Inflammatory macrophage (primary cell): Measurements from ENCODE around the gene NEK7.

Experiments used
- DNase-seq, 2 donors: peaks; one replicate each; pipeline ENCODE4 v3.0.0-alpha.2; 2020 to 2022

The NEK7 gene

DNA sequence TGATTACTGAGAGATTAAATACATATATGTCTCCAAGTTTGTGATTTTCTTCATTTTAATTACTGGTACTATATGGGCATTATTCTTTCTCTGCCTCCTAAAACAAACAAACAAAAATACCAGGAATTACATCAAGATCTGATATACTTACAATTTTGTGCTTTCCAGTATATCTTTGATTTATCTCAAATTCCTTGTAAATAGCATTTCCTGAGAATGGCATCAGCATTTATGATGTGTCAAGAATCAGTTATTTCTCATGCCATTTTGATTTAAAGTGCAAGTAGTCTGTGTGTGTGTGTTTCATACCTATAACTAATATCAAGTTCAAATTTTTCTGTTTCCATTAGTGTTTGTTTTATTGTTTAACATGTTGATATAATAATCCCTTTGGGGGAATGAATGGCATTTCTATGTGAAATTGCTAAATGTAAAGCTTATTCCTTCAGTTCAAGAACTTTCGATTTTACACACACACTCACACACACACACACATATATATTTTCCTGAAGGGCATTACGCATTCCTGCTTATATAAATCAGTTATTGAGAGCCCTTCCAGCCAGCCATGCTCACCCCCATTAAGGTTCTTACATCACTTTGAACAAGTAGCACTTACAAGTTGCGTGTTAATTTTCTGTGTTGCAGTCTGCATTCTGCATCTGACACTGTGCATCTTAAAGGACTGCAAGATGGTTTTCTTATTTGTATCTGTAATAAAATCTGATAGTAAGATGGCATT lies 102.7 kb downstream of the NEK7 start:
- no peak for DNase-seq

DNA sequence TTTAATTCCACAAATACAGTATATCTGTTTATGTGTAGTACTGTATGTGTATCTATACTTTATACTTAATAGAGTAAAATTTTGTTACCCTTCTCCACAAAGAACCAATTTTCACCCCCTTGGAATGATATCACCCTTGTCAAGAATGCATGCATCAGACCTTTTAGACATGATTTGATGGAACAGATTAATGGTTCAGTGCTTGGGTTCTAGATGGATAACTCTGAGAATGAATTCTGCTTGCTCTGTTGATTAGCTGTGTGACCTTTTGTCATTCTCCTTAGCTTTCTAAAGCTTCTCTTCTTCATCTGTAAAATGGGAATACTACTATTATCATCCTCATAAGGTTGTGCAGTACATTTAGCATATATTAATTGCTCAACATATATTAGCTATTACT lies 105.1 kb downstream of the NEK7 start:
- no peak for DNase-seq

GRCh38 chr1:198263186-198263585 lies 106.4 kb downstream of the NEK7 start:
- no peak for DNase-seq

- DNase-seq: no peak
Measured at GRCh38 chr1:198264282-198264681, 107.5 kb downstream of the NEK7 start.

GRCh38 chr1:198265073-198265661 lies 108.4 kb downstream of the NEK7 start:
- peak in 1 of 2 donors; percentile 5 for DNase-seq

DNA sequence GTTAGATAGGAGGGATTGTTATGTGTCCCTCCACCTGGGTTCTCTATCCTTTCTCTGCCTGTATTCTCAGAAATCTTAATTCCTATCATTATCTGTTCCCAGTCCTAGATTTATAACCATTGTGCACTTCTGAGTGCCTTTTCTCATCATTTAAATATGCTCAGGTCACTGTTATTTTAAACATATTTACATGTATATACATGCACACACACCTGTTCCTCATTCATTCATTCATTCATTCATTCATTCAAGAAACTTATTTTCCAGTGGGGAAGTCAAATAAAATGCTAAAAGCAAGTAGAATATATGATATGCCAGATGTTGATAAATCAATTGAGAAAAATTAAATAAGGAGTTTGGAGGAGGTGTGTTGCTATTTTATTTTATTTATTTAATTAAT lies 110.3 kb downstream of the NEK7 start:
- no peak for DNase-seq

GRCh38 chr1:198267921-198268320 lies 111.1 kb downstream of the NEK7 start:
- no peak for DNase-seq

DNA sequence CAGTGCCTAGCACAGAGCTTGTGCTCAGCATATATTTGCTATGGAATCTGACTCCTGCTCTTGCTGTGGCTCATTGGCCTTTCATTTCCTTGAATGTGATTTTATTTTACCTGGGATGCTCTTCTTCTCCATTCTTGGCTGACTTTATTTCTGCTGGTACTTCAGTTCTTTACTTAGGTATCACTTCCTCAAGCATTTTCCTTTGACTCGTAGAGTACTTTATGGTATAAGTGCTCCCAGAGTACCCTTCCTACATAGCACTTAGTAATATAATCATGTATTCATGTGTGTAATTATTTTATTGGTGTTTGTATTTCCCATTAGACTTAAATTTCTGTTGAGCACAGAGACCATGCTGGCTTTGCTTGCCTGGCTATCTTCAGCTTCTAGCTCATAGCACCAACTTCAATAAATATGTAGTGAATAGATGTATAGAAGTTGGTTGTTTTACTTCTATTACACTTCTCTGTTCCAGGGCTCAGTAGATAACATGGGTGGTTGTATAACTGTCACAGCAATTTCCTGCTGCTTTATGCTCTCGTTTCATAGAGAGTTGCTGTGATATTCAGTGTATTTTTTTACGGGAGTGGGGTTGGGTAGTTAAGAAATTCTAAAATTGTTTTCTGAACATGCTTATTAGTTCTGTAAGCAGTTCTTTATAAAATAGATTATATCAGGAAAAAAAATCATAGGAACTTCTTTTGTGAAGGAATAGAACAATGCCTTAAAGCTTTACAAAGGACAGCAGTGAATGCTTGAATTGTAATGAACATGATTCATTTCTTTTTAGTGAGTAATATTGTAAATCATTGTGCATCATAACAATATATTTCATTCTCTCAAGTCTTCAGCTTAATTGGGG lies 112.2 kb downstream of the NEK7 start:
- no peak for DNase-seq

DNA sequence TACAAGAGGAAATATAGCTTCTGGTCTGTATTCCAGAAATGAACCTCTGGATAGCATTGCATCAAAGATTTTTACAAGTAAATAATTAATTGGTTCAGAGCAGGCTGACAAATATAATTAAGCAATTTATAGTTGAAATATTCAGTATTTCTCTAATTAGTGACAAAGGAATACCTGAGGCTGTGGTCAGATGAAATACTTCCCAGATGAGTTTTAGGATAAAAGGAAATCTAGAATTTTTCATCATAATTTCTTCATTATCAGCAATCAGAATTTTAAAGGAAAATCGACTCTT lies 112.8 kb downstream of the NEK7 start:
- DNase-seq: no peak

DNA sequence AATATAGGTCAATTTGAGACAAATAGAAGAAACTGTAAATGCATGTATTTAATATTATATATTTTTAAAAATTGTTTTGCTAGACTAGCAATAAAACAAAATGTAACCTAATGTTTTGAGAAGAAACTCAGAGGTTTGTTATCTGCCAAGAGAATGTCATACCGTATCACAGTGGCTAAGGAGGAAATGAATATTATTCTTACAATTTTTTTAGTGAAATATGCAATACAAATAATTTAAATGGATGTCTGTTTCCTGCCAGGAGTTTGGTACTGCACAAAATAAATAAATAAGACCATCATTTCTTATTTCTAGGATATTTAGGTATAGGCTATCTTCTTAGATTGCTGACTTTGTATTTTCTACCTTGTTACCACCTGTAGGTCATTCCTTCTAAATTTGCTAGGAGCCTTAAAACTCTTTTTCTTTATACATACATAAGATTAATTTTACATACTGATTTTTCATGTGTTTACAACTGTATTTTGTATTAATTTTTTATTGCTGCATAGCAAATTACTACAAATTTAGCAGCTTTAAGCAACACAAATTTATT lies 113.6 kb downstream of the NEK7 start:
- no peak for DNase-seq

DNA sequence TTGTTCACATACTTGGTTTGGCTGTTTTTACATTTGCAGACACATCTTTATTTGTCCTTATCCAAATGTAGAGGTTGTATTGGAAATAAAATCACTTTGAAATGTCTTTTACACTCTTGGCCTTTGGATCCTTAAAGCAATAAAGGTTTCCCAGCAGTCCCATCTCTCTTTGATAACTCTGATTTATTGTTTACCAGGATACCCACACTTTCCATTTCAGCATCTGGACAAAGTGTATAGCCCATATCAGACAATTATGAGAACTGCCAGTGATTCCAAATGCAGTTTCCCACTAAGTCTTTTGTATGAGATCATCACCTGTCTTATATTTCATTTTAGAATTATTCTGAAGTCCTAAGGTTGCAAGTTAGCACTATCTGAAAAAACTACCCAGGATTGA lies 114.7 kb downstream of the NEK7 start:
- DNase-seq: no peak

GRCh38 chr1:198272492-198272891 lies 115.7 kb downstream of the NEK7 start:
- DNase-seq: no peak

DNA sequence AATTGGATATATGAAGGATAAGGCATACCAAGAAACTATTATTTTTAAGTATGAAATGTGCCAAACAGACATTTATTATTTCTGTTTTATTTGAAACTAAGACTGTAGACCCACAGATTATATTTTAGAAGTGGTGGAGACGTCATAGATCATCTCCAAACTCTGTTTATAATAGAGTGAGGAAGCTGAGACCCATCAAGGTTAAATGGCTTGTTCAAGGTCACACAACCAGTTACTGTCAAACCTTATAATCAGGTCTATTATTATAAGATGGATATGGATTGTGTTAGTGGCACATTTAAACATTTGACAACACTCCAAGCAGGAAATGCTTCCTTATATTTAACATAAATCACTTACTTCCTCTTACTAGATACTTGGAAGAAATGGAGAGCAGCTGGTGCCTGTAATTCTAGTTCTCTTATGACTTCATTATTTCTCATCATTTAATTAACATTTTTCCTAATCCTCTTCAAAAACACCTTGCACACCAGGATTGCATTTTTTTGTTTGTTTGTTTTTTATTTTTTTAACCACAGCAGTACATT lies 117.0 kb downstream of the NEK7 start:
- no peak for DNase-seq

GRCh38 chr1:198275597-198275996 lies 118.8 kb downstream of the NEK7 start:
- DNase-seq: no peak

GRCh38 chr1:198276241-198276640 lies 119.4 kb downstream of the NEK7 start:
- no peak for DNase-seq

GRCh38 chr1:198278943-198279342 lies 122.1 kb downstream of the NEK7 start:
- DNase-seq: no peak

GRCh38 chr1:198280080-198280479 lies 123.3 kb downstream of the NEK7 start:
- DNase-seq: no peak

- DNase-seq: no peak
Measured at GRCh38 chr1:198281911-198282310, 125.1 kb downstream of the NEK7 start.

- no peak for DNase-seq
Measured at GRCh38 chr1:198283222-198283621, 126.4 kb downstream of the NEK7 start.

DNA sequence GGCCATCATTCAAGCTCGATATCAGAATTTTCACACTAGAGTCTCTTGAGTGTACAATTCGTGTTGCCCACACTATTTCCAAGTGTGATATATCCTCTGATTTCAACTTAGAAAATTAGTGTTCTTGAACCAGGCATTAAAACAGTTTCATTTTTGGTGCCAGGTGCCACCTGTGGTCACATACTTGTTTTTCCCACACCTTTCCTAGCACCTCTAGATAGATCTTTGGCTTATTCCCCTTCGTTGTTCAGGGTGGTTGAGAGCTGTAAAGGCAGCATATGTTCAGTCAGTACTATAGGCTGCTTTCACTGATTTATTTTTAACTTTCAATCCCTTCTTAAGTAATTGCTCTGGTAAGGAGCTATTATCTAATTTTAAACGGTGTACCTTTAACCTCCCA lies 131.1 kb downstream of the NEK7 start:
- no peak for DNase-seq

DNA sequence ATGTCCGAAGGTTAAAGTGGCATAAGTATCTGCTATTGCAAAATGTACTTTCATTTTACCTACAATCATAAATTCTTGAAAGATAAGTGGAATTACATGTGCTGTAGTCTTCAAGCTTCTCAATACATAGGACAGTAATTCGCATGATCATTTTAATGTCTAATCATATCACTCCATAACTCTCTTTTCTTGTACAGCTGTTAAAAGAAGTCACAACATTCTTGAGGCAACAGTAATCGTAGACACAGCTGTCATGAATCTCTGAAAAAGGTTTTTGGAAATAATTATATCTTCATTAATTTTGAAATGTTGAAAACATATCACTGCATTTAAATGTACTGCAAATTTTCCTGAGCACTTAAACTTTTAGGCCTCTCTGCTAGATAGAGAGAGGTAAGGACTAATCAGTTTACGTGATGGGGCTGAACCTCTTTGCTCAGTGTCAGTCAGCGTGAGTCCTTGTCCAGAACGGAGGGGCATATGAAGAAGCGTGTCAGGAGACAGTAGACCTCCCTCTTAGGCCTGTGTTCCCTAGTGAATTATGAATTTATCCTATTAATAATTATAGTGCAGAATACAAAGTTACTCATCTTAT lies 133.4 kb downstream of the NEK7 start:
- no peak for DNase-seq

DNA sequence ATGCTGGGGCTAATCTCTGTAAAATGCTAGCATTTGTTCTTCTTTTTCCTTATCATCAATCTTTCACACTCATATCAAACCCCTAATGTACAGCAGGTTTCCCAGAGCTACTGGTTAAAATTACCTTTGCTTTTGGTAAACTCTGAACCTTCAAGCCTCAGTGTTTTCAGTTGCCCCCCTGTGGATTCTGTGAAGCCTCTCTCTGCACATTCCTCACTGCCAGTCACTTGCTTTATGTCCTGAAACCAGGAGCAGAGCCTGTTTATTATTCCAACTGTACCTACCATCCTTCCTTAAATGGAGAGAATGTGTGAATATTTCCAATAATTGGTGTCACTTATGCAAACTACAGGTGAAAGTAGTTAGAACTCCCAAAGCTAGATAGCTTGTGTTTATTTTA lies 134.2 kb downstream of the NEK7 start:
- no peak for DNase-seq

- no peak for DNase-seq
Measured at GRCh38 chr1:198291924-198292323, 135.1 kb downstream of the NEK7 start.
